Jurkat, Clone E6-1 (cell line): ENCODE results near the gene EXTL2.
"Not testable (repeated sequence)": the region's sequence is repeated elsewhere in the genome, so short reads cannot be mapped to it uniquely, and the experiment has no call there.

ENCODE experiments used
- DNase-seq: peaks from one replicate; pipeline ENCODE4 v3.0.0-alpha.2; 2011; ENCODE audit warnings: low read depth, low spot score
- H3K4me3 ChIP-seq: 2 replicates; pipeline ENCODE4 v1.5.1; 2011; ENCODE audit warnings: mild to moderate bottlenecking, low read length, control low read depth, moderate library complexity

Gene EXTL2

DNA sequence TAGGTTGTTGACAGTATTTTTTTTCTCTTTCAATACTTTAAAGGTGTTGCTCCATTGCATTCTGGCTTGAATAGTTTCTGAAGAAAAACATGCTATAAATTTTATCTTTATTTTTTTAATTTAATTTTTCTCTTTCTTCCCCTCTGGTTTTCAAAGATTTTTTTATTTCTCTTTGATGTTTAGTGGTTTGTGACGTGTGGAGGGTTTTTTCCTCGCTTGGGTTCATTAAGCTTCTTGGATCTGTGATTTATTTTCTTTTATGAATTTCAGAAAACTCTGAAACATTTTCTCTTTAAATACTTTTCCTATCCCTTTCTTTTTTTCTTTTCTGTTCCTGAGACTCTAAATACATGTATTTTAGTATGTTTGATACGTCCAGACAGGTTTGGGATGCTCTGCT, 10.5 kb upstream of the EXTL2 start:
- DNase-seq, result no peak
- H3K4me3 ChIP-seq, result no peak overlapping the region

- DNase-seq, result no peak
- no peak overlapping the region for H3K4me3 ChIP-seq
Observed at GRCh38 chr1:100904528-100904927, 9.9 kb upstream of the EXTL2 start.

GRCh38 chr1:100903777-100904176, 9.1 kb upstream of the EXTL2 start:
- DNase-seq, result no peak
- H3K4me3 ChIP-seq, result no peak overlapping the region

- no peak overlapping the region for H3K4me3 ChIP-seq
- DNase-seq, result peak; percentile 53
Observed at GRCh38 chr1:100902365-100902764, 7.7 kb upstream of the EXTL2 start.

- H3K4me3 ChIP-seq, result peak overlapping the region; percentile 78
- peak; percentile 69 for DNase-seq
Observed at GRCh38 chr1:100896481-100896982, 1.9 kb upstream of the EXTL2 start.

- peak; percentile 82 for DNase-seq
Observed at GRCh38 chr1:100895540-100896480, 1.2 kb upstream of the EXTL2 start, which contains the start of gene SLC30A7. Gene SLC30A7 (plus strand): TSS chr1:100896090. CDS start chr1:100896263, 173 bp downstream.

GRCh38 chr1:100893718-100894117, 924 bp downstream of the EXTL2 start:
- peak overlapping the region; percentile 78 for H3K4me3 ChIP-seq

More at GRCh38 chr1:100895540-100896480, 1.2 kb upstream of the EXTL2 start, which contains the start of gene SLC30A7:
- peak within 1 kb of the TSS; percentile 78 for H3K4me3 ChIP-seq

DNA sequence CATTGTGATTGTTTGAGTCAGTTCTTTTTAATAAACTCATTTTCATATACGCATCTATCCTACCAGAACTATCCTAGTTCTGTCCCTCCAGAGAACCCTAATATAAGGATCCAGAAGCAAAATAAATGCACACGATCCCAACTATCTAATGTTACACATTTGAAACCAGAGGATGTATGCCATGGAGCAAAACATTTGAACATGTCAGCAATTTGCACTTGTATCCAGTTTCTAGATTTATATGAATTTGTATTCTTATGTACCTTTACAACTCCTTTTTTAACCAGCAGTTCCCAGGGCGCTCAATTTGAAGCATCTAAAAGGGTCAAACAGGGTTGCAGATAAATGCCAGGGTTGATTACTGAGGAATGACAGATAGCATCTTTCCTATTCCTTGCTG, 2.1 kb downstream of the EXTL2 start:
- no peak for DNase-seq
- no peak overlapping the region for H3K4me3 ChIP-seq

More at GRCh38 chr1:100893718-100894117, 924 bp downstream of the EXTL2 start:
- DNase-seq, result no peak

DNA sequence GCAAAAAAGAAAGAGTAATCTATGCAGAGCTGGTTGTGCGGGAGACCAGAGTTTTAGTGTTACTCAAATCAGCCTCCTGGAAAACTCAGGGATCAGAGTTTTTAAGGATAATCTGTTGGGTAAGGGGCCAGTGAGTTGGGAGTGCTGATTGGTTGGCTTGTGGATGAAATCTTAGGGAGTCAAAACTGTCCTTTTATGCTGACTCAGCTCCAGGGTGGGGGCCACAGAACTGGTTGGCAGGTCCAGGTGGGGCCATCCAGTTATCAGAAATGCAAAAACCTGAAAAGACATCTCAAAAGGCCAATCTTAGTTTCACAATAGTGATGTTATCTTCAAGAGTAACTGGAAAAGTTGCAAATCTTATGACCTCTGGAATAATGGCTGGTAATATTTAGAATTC, 3.3 kb downstream of the EXTL2 start:
- H3K4me3 ChIP-seq, result no peak overlapping the region
- DNase-seq, result no peak

DNA sequence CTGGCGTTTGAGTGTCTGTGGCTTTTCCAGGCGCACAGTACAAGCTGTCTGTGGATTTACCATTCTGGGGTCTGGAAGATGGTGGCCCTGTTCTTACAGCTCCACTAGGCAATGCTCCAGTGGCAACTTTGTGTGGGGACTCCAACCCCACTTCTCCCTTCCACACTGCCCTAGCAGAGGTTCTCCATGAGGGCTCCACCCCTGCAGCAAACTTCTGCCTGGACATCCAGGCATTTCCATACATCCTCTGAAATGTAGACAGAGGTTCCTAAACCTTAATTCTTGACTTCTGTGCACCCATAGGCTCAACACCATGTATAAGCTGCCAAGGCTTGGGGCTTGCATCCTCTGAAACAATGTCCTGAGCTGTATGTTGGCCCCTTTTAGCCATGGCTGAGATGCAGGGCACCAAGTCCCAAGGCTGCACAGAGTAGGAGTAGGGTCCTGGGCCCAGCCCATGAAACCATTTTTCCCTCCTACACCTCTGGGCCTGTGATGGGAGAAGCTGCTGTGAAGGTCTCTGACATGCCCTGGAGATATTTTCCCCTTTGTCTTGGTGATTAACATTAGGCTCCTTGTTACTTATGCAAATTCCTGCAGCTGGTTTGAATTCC, 4.7 kb downstream of the EXTL2 start:
- H3K4me3 ChIP-seq, DNase-seq: not testable (repeated sequence)

DNA sequence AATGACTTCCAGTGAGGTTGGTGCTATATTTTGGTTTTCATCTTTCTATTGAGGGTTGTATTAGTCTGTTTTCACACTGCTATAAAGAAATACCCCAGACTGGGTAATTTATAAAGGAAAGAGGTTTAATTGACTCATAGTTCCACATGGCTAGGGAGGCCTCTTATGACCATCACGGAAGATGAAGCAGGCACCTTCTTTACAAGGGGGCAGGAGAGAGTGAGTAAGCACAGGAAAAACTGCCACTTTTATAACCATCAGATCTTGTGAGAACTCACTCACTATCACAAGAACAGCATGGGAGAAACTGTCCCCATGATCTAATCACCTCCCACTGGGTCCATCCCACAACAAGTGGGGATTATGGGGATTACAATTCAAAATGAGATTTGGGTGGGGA, 5.6 kb downstream of the EXTL2 start:
- H3K4me3 ChIP-seq, DNase-seq: not testable (repeated sequence)

- DNase-seq, result no peak
- H3K4me3 ChIP-seq, result no peak overlapping the region
Observed at GRCh38 chr1:100883963-100884362, 10.7 kb downstream of the EXTL2 start.

DNA sequence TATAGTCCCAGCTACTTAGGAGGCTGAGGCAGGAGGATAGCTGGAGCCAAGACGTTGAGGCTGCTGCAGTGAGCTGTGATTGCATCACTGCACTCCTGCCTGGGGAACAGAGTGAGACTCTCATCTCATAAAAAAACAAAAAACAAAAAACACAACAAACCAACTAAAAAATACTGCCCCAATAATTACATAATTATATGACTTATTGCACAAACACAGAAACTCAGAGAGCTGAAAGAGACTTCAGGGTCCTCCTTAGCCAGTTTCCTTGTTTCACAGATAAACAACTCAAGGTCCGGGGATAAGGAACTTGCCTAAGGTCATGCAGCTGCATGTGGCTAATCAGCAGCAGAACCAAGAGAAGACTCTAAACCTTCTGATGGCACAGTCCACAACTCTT, 11.9 kb downstream of the EXTL2 start:
- DNase-seq, result no peak

GRCh38 chr1:100881687-100882086, 13.0 kb downstream of the EXTL2 start:
- H3K4me3 ChIP-seq, result no peak overlapping the region
- no peak for DNase-seq

More for the DNA sequence above, 11.9 kb downstream of the EXTL2 start:
- H3K4me3 ChIP-seq, result no peak overlapping the region

DNA sequence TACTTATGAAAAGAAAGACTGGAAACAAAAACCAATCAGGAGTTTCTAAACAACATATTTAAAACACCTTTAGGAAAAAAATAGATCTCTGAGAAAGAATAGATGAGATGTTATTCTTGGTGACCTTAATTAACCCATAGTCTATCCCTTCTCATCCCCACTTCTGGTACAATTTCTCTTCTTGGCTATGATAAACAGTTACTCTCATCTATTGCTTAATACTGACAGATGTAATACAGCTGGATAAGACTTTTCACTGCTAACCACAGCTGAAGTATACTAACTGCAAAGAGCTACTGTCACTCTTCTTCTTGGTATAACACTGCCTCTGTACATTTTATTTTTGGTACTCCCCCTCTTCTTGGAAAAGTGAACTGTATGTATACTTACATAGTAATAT, 15.2 kb downstream of the EXTL2 start:
- H3K4me3 ChIP-seq, result no peak overlapping the region
- no peak for DNase-seq

DNA sequence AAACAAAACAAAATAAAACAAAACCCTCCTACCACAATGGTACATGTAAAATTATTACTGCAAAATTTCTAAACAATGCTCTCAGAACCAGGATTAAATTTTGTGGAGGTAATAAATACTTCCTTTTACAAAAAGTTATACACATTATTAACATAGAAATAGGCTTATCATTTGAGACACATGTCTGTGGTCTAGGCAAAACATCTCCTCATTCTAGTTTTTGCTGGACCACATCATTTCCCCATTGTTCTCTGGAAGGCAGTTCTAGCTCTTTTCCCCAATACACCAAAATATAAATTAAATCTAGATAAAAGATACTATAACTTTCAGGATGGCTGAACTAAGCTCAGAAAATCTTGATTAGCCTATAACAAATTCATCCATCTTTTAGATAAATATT, 18.4 kb downstream of the EXTL2 start:
- H3K4me3 ChIP-seq, result no peak overlapping the region
- no peak for DNase-seq

DNA sequence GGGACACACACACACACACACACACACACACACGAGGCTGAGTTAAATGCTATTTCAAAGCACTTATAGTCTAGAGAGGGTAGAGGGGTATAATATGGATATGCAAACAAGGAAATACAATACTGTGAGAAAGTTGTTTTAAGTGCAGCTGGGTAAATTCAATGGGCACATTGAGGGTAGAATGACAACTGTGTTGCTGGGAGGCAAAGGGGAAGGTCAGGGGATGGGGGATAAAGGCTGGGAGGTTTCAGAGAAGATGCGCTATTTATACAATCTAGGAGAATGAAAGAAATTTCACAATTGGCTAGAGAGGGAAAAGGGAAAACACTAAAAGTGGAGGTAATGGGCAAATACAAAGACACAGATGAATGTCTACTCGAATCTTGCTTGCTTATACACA, 19.4 kb downstream of the EXTL2 start:
- DNase-seq, result no peak
- H3K4me3 ChIP-seq, result no peak overlapping the region

DNA sequence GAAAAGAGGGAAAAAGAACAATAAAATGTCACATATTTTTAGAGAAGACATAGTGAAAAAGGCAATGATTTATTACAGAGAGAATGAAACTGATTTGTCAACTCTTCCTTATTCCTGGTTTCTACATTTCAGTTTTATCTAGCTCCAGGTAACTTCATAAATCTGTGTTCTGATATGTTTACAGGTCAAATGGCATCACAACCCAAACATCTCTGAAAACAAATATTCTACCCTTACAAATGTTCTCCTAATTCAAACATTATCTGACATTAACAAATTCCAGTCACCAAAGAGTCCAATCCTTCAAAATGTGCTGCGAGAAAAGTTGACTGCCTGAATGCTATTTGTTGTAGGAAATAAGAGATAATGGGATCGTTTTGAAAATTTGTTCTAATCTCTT, 20.2 kb downstream of the EXTL2 start:
- no peak for DNase-seq
- no peak overlapping the region for H3K4me3 ChIP-seq

DNA sequence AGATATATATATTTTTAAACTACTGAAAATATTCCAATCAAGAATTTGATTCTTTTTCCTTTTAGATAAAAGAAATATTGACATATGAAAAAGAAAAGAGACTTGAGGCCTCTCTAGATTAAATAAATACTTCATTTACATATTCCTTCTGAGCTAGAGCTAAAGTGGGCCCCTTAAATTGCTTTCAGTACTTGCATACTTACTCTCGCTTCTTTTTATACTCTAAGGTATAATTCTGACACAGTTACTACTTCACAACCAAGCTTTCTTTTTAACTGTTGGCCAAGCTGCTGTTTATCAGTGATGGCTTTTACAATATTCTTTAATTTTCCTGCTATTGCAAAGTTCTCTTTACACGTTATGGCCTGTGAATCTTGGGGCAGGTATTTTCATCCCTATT, 24.6 kb downstream of the EXTL2 start:
- DNase-seq, result no peak
- no peak overlapping the region for H3K4me3 ChIP-seq

DNA sequence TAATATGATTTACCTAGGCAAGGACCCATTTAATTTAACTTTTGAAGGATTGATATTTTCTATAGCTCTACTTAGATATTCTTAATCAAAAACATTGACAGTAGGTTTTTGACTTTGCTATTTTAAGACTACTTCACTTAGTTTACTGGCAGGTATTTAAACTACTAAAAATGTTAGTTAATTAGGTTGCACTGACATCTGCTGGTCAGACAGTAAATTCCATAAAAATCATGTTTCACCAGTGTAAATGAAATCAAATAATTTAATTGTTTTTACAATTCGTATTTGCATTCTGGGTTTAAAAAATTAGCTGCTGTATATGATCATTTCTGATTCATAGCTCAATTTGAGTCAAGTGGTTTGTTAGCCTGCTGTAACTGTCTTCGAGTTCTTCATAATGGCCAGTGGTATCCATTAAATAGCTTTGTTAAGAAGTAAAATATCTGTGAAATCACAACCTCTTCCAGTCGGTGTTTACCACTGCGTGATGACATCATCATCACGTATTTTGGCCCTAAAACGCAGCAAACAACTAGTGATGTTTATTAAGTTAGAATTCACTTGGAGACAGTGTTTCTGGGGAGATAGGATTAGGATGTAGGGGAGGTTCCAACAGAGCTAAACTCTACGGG, 26.2 kb downstream of the EXTL2 start:
- H3K4me3 ChIP-seq, result no peak overlapping the region
- peak; percentile 49 for DNase-seq
